Breast epithelium (tissue), 4 donors: Measurements from ENCODE around the gene RTEL1. TPM values are rescaled to one million over a fixed set of nuclear protein-coding genes. Genes with fewer than 3 reads are reported as not detected.
A peak's percentile ranks its signal among the peaks of the same experiment; 100 is the strongest.
"Not testable (repeated sequence)": the region's sequence is repeated elsewhere in the genome, so short reads cannot be mapped to it uniquely, and the experiment has no call there.

Experiments used
- DNase-seq, 2 donors: peaks; one replicate each; pipeline ENCODE4 v3.0.0-alpha.2; 2019; ENCODE audit warnings: low spot score in 2 of 2
- H3K27ac ChIP-seq, 2 donors: fragments of 200-600 bp; sonication (generic) in 1 of 2; one replicate each; pipeline ENCODE4 v1.5.1; 2016 to 2019; ENCODE audit warnings: mild to moderate bottlenecking in 1 of 2
- H3K27me3 ChIP-seq, 2 donors: fragments of 200-600 bp; sonication (generic) in 1 of 2; one replicate each; pipeline versions ENCODE4 v1.5.1 to v1.6.0; 2017 to 2019; ENCODE audit warnings: control low read depth in 1 of 2, mild to moderate bottlenecking in 1 of 2
- H3K36me3 ChIP-seq: fragments of 200-600 bp; one replicate; pipeline ENCODE4 v1.5.1; 2019
- H3K4me1 ChIP-seq, 2 donors: fragments of 200-600 bp; sonication (generic); one replicate each; pipeline ENCODE4 v1.5.1; 2016 to 2019; ENCODE audit warnings: control low read depth in 1 of 2
- H3K4me3 ChIP-seq, 3 donors: fragments of 200-600 bp; sonication (generic); 1 replicate in 2 of 3; 2 replicates in 1 of 3; pipeline ENCODE4 v1.5.1; 2016 to 2019; ENCODE audit warnings: mild to moderate bottlenecking in 3 of 3, moderate library complexity in 2 of 3
- H3K9me3 ChIP-seq, 2 donors: fragments of 200-600 bp; sonication (generic) in 1 of 2; one replicate each; pipeline ENCODE4 v1.5.1; 2016 to 2019; ENCODE audit warnings: control low read depth in 1 of 2
- CTCF ChIP-seq, 3 donors: fragments of 450-650 bp; IDR thresholded peaks; one replicate each; pipeline ENCODE4 v1.5.1; 2016 to 2017; ENCODE audit warnings: antibody characterized with exemption in 3 of 3, mild to moderate bottlenecking in 3 of 3, moderate library complexity in 3 of 3
- POLR2A ChIP-seq: fragments of 450-650 bp; IDR thresholded peaks from one replicate; pipeline ENCODE4 v1.6.1; 2016; ENCODE audit warnings: antibody characterized with exemption, mild to moderate bottlenecking, moderate library complexity
- POLR2AphosphoS5 ChIP-seq, 3 donors: sonication (generic); formaldehyde crosslinking; IDR thresholded peaks; one replicate each; pipeline ENCODE4 v1.6.1; 2017; ENCODE audit warnings: antibody characterized with exemption in 3 of 3
- intact Hi-C: fragments of 100-400 bp; cut with DNase I; formaldehyde crosslinking; loops from one replicate; pipeline ENCODE4 v1.15.1; 2023; ENCODE audit warnings: low total_unique reads
- total RNA-seq, 3 donors: library from RNA; depleted of rRNA; stranded (reverse); fragments of >200 nt; gene quantifications; one replicate each; pipeline ENCODE4 v1.1.0, GENCODE V29; 2016

Gene RTEL1
- total RNA-seq, 3 donors from 2014 or later: 12.5 to 22.3 (median 15.1) TPM

- intact Hi-C loops: no loop called here
- no peaks in the 10 kb centered on the region for H3K36me3 ChIP-seq
- H3K9me3 ChIP-seq: no peaks in the 10 kb centered on the region
- TF ChIP-seq CTCF (IDR thresholded peaks at IDR 0.05) (no peak), POLR2AphosphoS5 (IDR thresholded peaks at IDR 0.05) (no peak), POLR2A (no peak)
- H3K27me3 ChIP-seq: no peaks in the 10 kb centered on the region
- peak within 1 kb of the TSS; percentile 89 to 98 (median 90) for H3K4me3 ChIP-seq
- H3K4me1 ChIP-seq: no peaks in the 10 kb centered on the region
- H3K27ac ChIP-seq: peak within 1 kb of the TSS; percentile 95 to 98
- peak; percentile 55 to 63 for DNase-seq
These were observed 31.5 kb upstream of the RTEL1 start, which contains the start of gene GMEB2 for GRCh38 chr20:63626424-63627128. TSS of gene GMEB2 (minus strand) at chr20:63627101. CDS start at chr20:63619397, 7,704 bp downstream.

GRCh38 chr20:63627129-63627750 lies 30.9 kb upstream of the RTEL1 start:
- intact Hi-C loops: no loop called here
- no peaks in the 10 kb centered on the region for H3K27me3 ChIP-seq
- H3K4me3 ChIP-seq: peak overlapping the region; percentile 89 to 98 (median 90)
- H3K36me3 ChIP-seq: no peaks in the 10 kb centered on the region
- H3K9me3 ChIP-seq: no peaks in the 10 kb centered on the region
- peak overlapping the region; percentile 95 to 98 for H3K27ac ChIP-seq
- peak; percentile 93 to 95 for DNase-seq
- H3K4me1 ChIP-seq: no peaks in the 10 kb centered on the region
- TF ChIP-seq CTCF (IDR thresholded peaks at IDR 0.05) (no peak), POLR2AphosphoS5 (IDR thresholded peaks at IDR 0.05) (peak; percentile 45 to 73 (median 66)), POLR2A (peak; percentile 38)

GRCh38 chr20:63627751-63628245 lies 30.3 kb upstream of the RTEL1 start:
- intact Hi-C loops: no loop called here

GRCh38 chr20:63628246-63628975 lies 29.7 kb upstream of the RTEL1 start:
- TF ChIP-seq POLR2AphosphoS5 (IDR thresholded peaks at IDR 0.05) (peak; percentile 46 to 56 (median 47)), CTCF (IDR thresholded peaks at IDR 0.05) (no peak), POLR2A (no peak)
- H3K4me3 ChIP-seq: peak overlapping the region; percentile 89 to 98 (median 90)
- peak overlapping the region; percentile 95 to 98 for H3K27ac ChIP-seq
- intact Hi-C loops: no loop called here
- no peaks in the 10 kb centered on the region for H3K27me3 ChIP-seq
- DNase-seq: peak in 1 of 2 donors; percentile 52
- H3K36me3 ChIP-seq: no peaks in the 10 kb centered on the region
- no peaks in the 10 kb centered on the region for H3K9me3 ChIP-seq
- H3K4me1 ChIP-seq: no peaks in the 10 kb centered on the region

More at GRCh38 chr20:63627751-63628245, 30.3 kb upstream of the RTEL1 start:
- Histone ChIP-seq H3K36me3 (no peaks in the 10 kb centered on the region), H3K4me3 (peak overlapping the region; percentile 89 to 98 (median 90)), H3K4me1 (no peaks in the 10 kb centered on the region), H3K27ac (peak overlapping the region; percentile 95 to 98), H3K9me3 (no peaks in the 10 kb centered on the region), H3K27me3 (no peaks in the 10 kb centered on the region)
- DNase-seq: no peak
- no peak for TF ChIP-seq CTCF (IDR thresholded peaks at IDR 0.05)
- no peak for TF ChIP-seq POLR2AphosphoS5 (IDR thresholded peaks at IDR 0.05)

- not testable (repeated sequence) for DNase-seq, H3K27me3 ChIP-seq
These were observed 27.2 kb upstream of the RTEL1 start for GRCh38 chr20:63630956-63631355.

GRCh38 chr20:63631426-63631825 lies 26.7 kb upstream of the RTEL1 start:
- H3K4me1 ChIP-seq, H3K9me3 ChIP-seq, H3K4me3 ChIP-seq, H3K27ac ChIP-seq, H3K27me3 ChIP-seq, H3K36me3 ChIP-seq, DNase-seq: not testable (repeated sequence)
- intact Hi-C loops: loop anchor here (10.0 kb wide), 1 partner anchor 97 kb away; the partner anchor contains the start of gene PTK6

More at GRCh38 chr20:63630956-63631355, 27.2 kb upstream of the RTEL1 start:
- not testable (repeated sequence) for H3K27ac ChIP-seq, H3K9me3 ChIP-seq, H3K36me3 ChIP-seq, H3K4me1 ChIP-seq, H3K4me3 ChIP-seq
- intact Hi-C loops: loop anchor here (10.0 kb wide), 1 partner anchor 96 kb away; the partner anchor contains the start of gene PTK6
